HG03571 (cell line): Measurements from ENCODE around the gene FOXP3.
A peak's percentile ranks its signal among the peaks of the same experiment; 100 is the strongest.

ENCODE experiments used
- ATAC-seq: cut with Tn5 transposase; IDR thresholded peaks from one replicate; pipeline ENCODE4 v1.9.1; 2021; ENCODE audit not compliant: unreplicated experiment

FOXP3 gene

GRCh38 chrX:49276671-49277534 lies 12.4 kb upstream of the FOXP3 start:
- no peak for ATAC-seq

GRCh38 chrX:49276207-49276606 lies 11.7 kb upstream of the FOXP3 start:
- ATAC-seq = no peak

- no peak for ATAC-seq
These were observed 8.7 kb upstream of the FOXP3 start for GRCh38 chrX:49273181-49273727.

- ATAC-seq = no peak
These were observed 7.9 kb upstream of the FOXP3 start for GRCh38 chrX:49272421-49272820.

DNA sequence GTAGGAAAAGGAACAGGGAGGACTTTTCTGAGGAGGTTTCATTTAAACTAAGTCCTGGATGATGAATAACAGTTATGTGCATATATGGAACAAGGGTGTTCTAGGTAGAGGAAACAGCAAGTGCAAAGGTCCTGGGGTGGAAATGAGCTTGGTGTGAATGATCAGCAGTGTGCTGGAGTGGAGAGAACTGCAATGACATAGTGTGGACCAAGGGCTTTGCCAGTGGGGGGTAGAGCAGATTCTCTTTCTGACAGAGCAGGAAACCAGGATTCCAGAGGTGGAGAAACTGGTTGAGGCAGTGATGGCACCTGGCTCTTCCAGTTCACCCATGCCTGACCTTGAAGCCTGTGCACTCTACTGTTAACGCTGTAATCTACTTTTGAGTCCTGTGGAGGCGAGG lies 6.8 kb upstream of the FOXP3 start:
- ATAC-seq = no peak

DNA sequence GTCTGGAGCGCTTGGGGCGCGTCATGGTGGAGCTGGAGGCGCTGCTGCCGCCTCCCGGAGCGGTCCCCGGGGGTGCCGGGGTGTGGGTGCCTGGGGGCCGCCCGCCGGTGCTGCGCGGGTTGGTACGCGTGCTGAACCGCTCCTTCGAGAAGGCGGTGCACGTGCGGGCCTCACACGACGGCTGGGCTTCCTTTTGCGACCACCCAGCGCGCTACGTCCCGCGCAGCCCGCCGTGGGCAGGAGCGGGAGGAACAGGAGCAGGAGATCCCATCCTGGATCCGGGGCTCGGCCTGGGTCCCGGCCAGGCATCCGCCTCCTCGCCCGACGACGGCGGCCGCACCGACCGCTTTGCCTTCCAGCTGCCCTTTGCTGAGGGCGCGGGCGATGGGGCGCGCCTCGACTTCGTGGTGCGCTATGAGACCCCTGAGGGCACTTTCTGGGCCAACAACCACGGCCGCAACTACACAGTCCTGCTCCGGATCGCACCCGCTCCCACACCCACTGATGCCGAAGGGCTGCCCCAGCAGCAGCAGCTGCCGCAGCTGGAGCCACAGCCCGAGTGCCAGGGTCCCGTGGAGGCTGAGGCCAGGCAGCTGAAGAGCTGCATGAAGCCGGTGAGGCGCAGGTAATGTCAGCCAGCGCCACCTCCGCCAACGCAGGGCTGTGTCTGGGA lies 5.9 kb upstream of the FOXP3 start:
- no peak for ATAC-seq

DNA sequence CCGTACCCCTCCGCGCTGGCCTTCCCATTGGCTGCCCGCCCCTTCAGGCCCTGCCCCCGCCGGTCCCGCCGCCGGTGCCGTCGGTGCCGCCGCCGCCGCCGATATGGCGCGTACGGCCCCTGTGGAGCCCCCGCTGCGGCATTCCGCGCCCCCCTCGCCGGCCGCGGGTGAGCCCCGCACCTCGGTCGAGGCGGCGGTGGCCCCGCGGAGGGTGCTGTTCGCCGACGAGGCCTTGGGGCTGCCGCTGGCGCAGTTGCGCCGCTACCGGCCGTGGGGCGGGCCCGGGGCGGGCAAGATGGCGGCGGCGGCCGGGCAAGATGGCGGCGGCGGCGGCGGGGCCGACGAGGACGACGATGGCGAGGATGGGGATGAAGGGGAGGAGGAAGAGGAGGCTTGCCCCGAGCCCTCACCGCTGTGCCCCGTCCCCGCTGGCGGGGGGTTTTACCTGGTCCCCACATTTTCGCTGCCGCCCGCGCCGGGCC lies 5.3 kb upstream of the FOXP3 start, which contains the start of gene PPP1R3F:
Gene PPP1R3F, plus strand, starts transcription at position 27 of the 482 bp plus-strand sequence. Its CDS starts 77 bp downstream, at position 104.
- ATAC-seq = peak; percentile 12

GRCh38 chrX:49269010-49269766 lies 4.7 kb upstream of the FOXP3 start:
- peak; percentile 80 for ATAC-seq

- ATAC-seq = no peak
These were observed 4.1 kb upstream of the FOXP3 start for GRCh38 chrX:49268702-49269009.

DNA sequence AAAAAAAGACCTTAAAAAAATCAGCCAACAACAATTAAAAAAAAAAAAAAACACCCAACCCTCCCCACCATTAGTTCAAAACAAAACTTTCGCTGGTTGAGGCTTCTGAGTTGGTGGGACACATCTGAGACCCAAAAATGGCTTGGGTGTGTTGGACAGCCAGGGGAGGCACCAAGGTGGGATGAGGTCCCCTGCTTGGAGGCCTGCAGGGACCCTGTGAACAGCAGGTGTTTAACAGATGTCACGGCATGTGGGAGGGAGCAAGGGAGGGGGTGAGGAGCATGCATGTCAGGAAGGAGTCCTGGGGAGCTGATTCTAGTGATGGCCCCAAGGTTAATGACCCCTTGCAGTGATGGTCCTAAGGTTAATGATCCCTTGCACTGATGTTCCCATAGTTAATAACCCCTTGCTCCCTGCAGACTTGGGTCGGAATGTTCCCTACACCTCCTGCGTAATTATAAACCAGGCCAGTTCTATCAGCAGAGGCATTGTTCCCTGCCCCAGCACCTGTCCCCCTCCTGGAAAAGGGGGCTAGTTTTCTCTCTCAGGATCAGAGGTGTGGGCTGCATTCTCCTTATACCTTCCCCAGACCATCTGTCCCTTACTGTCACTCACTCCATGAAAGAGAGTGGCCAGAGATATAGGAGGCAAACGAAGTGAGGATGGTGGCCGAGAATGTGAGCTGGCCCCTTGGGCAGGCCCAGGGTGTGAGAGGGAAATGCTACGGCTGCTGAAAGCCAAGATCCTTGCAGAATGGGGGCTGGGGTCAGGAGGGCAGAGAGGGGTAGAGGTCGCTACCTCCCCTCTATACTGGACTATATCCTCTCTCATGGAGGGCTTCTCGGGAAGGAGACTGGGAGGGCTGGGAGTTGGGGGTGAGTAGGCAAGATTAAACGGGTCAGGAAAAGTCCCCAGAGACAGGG lies 2.3 kb upstream of the FOXP3 start:
- ATAC-seq = no peak

- ATAC-seq = no peak
These were observed 879 bp downstream of the FOXP3 start for GRCh38 chrX:49263631-49264030.

GRCh38 chrX:49262603-49263002 lies 1.9 kb downstream of the FOXP3 start:
- ATAC-seq = no peak

DNA sequence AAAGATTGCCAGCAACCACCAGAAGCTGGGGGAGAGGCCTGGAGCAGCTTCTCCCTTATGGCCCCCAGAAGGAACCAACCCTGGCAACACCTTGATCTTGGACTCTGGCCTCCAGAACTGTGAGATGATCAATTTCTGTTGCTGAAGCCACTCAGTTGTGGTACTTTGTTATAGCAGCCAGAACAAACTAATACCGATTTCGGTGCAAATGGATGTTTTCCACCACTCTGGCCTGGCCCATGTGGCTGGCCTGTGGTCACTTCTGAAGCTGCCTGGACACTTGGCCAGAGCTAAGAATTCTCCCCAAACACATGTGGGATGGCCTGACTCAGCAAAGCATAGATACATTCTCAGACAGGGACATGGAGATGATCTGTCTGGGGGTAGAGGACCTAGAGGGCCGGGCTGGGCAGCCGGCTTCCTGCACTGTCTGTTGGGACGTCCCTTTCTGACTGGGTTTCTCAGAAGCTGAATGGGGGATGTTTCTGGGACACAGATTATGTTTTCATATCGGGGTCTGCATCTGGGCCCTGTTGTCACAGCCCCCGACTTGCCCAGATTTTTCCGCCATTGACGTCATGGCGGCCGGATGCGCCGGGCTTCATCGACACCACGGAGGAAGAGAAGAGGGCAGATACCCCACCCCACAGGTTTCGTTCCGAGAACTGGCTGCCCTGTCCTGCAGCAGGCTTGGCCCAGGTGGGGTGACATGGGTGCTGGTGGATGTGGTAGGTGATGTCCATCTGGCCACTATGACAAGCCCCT lies 4.1 kb downstream of the FOXP3 start:
- no peak for ATAC-seq

GRCh38 chrX:49258749-49259124 lies 5.8 kb downstream of the FOXP3 start:
- ATAC-seq = no peak

DNA sequence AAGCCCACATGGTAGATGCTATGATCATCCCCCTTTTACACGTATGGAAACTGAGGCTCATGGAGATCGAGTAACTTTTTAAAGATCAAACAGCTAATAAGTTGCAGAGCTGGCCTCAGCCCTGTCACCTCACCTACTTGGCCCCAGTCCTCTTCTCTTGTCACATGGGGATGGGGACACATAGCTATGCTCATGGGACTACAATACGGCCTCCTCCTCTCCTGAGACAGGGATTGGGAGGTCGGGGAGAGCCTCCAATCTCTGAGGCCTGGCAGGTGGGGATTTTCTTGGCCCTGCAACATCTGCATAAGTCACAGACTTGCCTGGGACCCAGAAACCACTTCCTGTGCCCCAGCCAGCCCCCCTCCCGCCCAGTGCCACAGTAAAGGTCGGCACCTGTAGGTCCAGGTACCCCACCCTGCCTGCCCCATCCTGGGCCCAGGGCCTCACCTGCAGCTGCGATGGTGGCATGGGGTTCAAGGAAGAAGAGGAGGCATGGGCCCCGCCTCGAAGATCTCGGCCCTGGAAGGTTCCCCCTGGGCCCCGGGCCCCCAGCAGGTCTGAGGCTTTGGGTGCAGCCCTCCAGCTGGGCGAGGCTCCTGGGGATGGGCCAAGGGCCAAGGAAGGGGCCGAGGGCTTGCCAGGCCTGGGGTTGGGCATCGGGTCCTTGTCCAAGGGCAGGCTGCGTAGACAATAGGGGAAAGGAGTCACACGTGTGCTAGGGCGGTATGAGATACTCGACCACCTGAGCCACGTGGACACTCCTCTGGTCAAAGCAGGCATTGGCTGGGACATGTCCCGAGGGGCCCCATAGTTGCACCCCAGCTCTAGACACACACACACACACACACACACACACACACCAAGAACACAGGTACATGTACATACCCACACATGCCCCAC lies 6.4 kb downstream of the FOXP3 start:
- ATAC-seq = no peak

- no peak for ATAC-seq
These were observed 7.3 kb downstream of the FOXP3 start for GRCh38 chrX:49257074-49257790.

DNA sequence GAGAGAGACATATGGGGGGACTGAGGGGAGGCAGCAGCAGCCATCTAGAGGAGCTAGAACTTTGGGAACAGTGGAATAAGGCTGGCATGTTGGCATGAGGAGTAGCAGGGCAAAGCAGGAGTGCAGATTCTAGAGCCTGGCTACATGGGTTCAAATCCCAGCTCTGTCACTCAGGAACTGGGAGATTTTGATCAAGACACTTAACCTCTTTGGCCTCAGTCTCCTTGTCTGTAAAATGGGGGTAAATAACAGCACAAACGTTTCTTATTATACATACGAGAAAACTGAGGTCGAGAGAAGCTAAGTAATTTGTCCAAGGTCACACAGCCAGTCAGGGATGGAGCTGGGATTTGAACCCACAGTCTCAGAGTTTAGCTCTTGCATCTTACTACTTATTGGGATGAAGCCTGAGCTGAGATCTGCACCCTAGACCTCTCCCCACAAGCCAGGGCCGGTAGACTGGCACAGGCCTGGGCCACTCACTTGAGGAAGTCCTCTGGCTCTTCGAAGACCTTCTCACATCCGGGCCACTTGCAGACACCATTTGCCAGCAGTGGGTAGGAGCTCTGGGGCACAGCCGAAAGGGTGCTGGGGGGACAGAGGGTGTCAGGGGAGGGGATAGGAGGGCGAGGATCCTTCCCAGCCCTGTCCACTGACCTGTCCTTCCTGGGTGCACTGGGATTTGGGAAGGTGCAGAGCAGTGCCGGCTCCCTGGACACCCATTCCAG lies 8.1 kb downstream of the FOXP3 start:
- no peak for ATAC-seq
